Esophagus muscularis mucosa (tissue), 3 donors: ENCODE results near the gene EIF4EBP2.

Experiments
- POLR2A ChIP-seq: fragments of 450-650 bp; IDR thresholded peaks from one replicate; pipeline ENCODE4 v1.6.1; 2017; ENCODE audit warnings: antibody characterized with exemption, moderate library complexity, mild to moderate bottlenecking, low read depth
- POLR2AphosphoS5 ChIP-seq, 2 donors: sonication (generic); formaldehyde crosslinking; IDR thresholded peaks; one replicate each; pipeline ENCODE4 v1.6.1; 2017; ENCODE audit warnings: antibody characterized with exemption in 2 of 2
- TF ChIP-seq, protein P1 (sequence below), 3 experiments: fragments of 200-600 bp in 2 of 3; fragments of 450-650 bp in 1 of 3; sonication (generic) in 2 of 3; IDR thresholded peaks; one replicate each; pipeline ENCODE4 v1.5.1; 2017 to 2019; ENCODE audit warnings: antibody characterized with exemption in 3 of 3, mild to moderate bottlenecking in 2 of 3, moderate library complexity in 1 of 3

- TF ChIP-seq, protein P1, sequence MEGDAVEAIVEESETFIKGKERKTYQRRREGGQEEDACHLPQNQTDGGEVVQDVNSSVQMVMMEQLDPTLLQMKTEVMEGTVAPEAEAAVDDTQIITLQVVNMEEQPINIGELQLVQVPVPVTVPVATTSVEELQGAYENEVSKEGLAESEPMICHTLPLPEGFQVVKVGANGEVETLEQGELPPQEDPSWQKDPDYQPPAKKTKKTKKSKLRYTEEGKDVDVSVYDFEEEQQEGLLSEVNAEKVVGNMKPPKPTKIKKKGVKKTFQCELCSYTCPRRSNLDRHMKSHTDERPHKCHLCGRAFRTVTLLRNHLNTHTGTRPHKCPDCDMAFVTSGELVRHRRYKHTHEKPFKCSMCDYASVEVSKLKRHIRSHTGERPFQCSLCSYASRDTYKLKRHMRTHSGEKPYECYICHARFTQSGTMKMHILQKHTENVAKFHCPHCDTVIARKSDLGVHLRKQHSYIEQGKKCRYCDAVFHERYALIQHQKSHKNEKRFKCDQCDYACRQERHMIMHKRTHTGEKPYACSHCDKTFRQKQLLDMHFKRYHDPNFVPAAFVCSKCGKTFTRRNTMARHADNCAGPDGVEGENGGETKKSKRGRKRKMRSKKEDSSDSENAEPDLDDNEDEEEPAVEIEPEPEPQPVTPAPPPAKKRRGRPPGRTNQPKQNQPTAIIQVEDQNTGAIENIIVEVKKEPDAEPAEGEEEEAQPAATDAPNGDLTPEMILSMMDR (IDR thresholded peaks at IDR 0.05), result no peak
- TF ChIP-seq POLR2AphosphoS5 (IDR thresholded peaks at IDR 0.05) (no peak), POLR2A (no peak)
Observed at GRCh38 chr10:70459774-70460490, 56.0 kb downstream of the EIF4EBP2 start.
